Measurements from ENCODE around the gene TRIM14.
A peak's percentile ranks its signal among the peaks of the same experiment; 100 is the strongest.

TRIM14 gene

GRCh38 chr9:98039607-98040017, 79.4 kb downstream of the TRIM14 start:
- no peaks in the 10 kb centered on the region for H3K36me3 ChIP-seq (ENCODE audit: insufficient read depth, low read length)
- H3K9me2 ChIP-seq (replicated peaks; ENCODE audit: low read depth, low read length): no peaks in the 10 kb centered on the region
- no peaks in the 10 kb centered on the region for H3F3A ChIP-seq (ENCODE audit: low read depth)
- H3K4me2 ChIP-seq (ENCODE audit: low read depth, low read length, poor library complexity, severe bottlenecking): no peak overlapping the region
- TF ChIP-seq EZH2phosphoT487 (IDR thresholded peaks at IDR 0.05; ENCODE audit: borderline replicate concordance): no peak
- TF ChIP-seq, protein P1, sequence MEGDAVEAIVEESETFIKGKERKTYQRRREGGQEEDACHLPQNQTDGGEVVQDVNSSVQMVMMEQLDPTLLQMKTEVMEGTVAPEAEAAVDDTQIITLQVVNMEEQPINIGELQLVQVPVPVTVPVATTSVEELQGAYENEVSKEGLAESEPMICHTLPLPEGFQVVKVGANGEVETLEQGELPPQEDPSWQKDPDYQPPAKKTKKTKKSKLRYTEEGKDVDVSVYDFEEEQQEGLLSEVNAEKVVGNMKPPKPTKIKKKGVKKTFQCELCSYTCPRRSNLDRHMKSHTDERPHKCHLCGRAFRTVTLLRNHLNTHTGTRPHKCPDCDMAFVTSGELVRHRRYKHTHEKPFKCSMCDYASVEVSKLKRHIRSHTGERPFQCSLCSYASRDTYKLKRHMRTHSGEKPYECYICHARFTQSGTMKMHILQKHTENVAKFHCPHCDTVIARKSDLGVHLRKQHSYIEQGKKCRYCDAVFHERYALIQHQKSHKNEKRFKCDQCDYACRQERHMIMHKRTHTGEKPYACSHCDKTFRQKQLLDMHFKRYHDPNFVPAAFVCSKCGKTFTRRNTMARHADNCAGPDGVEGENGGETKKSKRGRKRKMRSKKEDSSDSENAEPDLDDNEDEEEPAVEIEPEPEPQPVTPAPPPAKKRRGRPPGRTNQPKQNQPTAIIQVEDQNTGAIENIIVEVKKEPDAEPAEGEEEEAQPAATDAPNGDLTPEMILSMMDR (conservative IDR thresholded peaks at IDR 0.05; ENCODE audit: low read length): no peak
- no peak overlapping the region for H3K9ac ChIP-seq (ENCODE audit: low read depth, low read length, poor library complexity, severe bottlenecking)
- no peaks in the 10 kb centered on the region for H3K9me3 ChIP-seq (ENCODE audit: insufficient read depth, low read depth, low read length)
- H3K4me1 ChIP-seq (ENCODE audit: insufficient read depth, low read length, poor library complexity, severe bottlenecking): peaks cover under 1% of the 10 kb centered on the region
- H3K27me3 ChIP-seq (ENCODE audit: insufficient read depth, low read length, poor library complexity, severe bottlenecking): no peaks in the 10 kb centered on the region
- no peak overlapping the region for H2AFZ ChIP-seq (ENCODE audit: low read length)
- H3K4me3 ChIP-seq (ENCODE audit: low read length, poor library complexity, severe bottlenecking): no peak overlapping the region
- no peaks in the 10 kb centered on the region for H3K79me2 ChIP-seq (ENCODE audit: insufficient read depth, low read length)
- H4K20me1 ChIP-seq (ENCODE audit: insufficient read depth, low read length, poor library complexity, severe bottlenecking): no peaks in the 10 kb centered on the region

DNA sequence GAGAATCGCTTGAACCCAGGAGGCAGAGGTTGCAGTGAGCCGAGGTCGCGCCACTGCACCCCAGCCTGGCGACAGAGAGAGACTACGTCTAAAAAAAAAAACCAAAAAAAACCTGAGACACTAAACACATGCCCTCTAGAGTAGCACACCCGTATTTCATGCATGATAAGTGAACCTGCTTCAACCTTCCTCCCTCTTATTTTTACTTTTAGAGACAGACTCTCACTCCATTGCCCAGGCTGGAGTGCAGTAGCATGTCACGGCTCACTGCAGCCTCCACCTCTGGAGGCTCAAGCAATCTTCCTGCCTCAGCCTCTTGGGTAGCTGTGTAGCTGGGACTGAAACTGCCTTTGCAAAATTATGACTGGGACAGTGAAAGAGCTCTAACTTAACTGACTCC, 80.1 kb downstream of the TRIM14 start:
- Histone ChIP-seq H2AFZ (ENCODE audit: low read length) (no peak overlapping the region), H3K79me2 (ENCODE audit: insufficient read depth, low read length) (no peaks in the 10 kb centered on the region), H3K27me3 (ENCODE audit: insufficient read depth, low read length, poor library complexity, severe bottlenecking) (no peaks in the 10 kb centered on the region), H3F3A (ENCODE audit: low read depth) (no peaks in the 10 kb centered on the region), H3K4me2 (ENCODE audit: low read depth, low read length, poor library complexity, severe bottlenecking) (no peak overlapping the region), H3K4me1 (ENCODE audit: insufficient read depth, low read length, poor library complexity, severe bottlenecking) (peaks cover 2% of the 10 kb centered on the region), H3K9me3 (ENCODE audit: insufficient read depth, low read depth, low read length) (no peaks in the 10 kb centered on the region), H3K36me3 (ENCODE audit: insufficient read depth, low read length) (no peaks in the 10 kb centered on the region), H3K9me2 (replicated peaks; ENCODE audit: low read depth, low read length) (no peaks in the 10 kb centered on the region), H4K20me1 (ENCODE audit: insufficient read depth, low read length, poor library complexity, severe bottlenecking) (no peaks in the 10 kb centered on the region), H3K9ac (ENCODE audit: low read depth, low read length, poor library complexity, severe bottlenecking) (no peak overlapping the region), H3K4me3 (ENCODE audit: low read length, poor library complexity, severe bottlenecking) (no peak overlapping the region)
- no peak for TF ChIP-seq EZH2phosphoT487 (IDR thresholded peaks at IDR 0.05; ENCODE audit: borderline replicate concordance)
- TF ChIP-seq, protein P1 (conservative IDR thresholded peaks at IDR 0.05; ENCODE audit: low read length): peak; percentile 18; the same call in 1 of the 2 replicates

DNA sequence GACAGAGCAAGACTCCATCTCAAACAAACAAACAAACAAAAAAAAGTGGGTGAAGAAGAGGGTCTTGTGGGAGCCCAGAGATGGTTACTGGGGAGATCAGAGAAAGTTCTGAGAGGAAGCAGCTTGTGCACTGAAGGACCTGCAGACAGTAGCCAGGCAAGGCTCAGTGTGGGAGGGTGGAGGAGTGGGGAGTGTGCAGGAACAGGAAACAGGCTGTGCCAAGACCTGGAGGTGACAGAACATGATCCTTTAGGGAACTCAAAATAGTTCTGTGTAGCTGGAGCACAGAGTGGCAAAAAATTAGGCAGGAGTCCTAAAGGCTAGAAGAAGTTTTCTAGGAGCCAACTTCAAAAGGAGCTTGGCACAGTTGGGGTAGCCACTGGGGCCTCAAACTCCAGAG, 81.7 kb downstream of the TRIM14 start:
- Histone ChIP-seq H3K4me1 (ENCODE audit: insufficient read depth, low read length, poor library complexity, severe bottlenecking) (peaks cover 2% of the 10 kb centered on the region), H3K9me2 (replicated peaks; ENCODE audit: low read depth, low read length) (no peaks in the 10 kb centered on the region), H3K36me3 (ENCODE audit: insufficient read depth, low read length) (no peaks in the 10 kb centered on the region), H3K27me3 (ENCODE audit: insufficient read depth, low read length, poor library complexity, severe bottlenecking) (no peaks in the 10 kb centered on the region), H3K9me3 (ENCODE audit: insufficient read depth, low read depth, low read length) (no peaks in the 10 kb centered on the region), H2AFZ (ENCODE audit: low read length) (no peak overlapping the region; the same call in 1 of the 2 replicates), H4K20me1 (ENCODE audit: insufficient read depth, low read length, poor library complexity, severe bottlenecking) (no peaks in the 10 kb centered on the region), H3K4me3 (ENCODE audit: low read length, poor library complexity, severe bottlenecking) (no peak overlapping the region), H3K4me2 (ENCODE audit: low read depth, low read length, poor library complexity, severe bottlenecking) (no peak overlapping the region), H3K9ac (ENCODE audit: low read depth, low read length, poor library complexity, severe bottlenecking) (no peak overlapping the region), H3F3A (ENCODE audit: low read depth) (no peaks in the 10 kb centered on the region), H3K79me2 (ENCODE audit: insufficient read depth, low read length) (no peaks in the 10 kb centered on the region)
- TF ChIP-seq, protein P1 (conservative IDR thresholded peaks at IDR 0.05; ENCODE audit: low read length): no peak
- no peak for TF ChIP-seq EZH2phosphoT487 (IDR thresholded peaks at IDR 0.05; ENCODE audit: borderline replicate concordance)
